GM21723 (cell line): ENCODE measurements around the gene NFATC4.
"Not testable (repeated sequence)": the region's sequence is repeated elsewhere in the genome, so short reads cannot be mapped to it uniquely, and the experiment has no call there.

Experiments
- ATAC-seq: cut with Tn5 transposase; IDR thresholded peaks from one replicate; pipeline ENCODE4 v1.9.1; 2021; ENCODE audit warnings: mild to moderate bottlenecking, moderate library complexity; ENCODE audit not compliant: unreplicated experiment

NFATC4 gene

DNA sequence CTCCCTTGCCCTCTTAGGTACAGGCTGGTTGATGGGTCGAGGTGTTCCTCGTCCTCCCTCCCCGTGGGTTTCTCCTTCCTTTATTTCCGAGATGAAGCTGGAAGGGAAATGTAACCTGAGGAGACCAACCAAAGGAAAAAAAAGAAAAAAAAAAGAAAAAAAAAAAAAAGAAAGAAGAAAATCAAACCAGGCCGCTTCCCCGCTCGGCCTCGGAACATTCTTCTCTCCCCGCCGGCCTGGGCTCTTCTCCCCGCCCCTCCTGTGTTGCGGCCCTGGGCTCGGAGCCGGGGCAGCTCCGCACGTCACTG, 1.6 kb upstream of the NFATC4 start:
- ATAC-seq, result peak; percentile 48

DNA sequence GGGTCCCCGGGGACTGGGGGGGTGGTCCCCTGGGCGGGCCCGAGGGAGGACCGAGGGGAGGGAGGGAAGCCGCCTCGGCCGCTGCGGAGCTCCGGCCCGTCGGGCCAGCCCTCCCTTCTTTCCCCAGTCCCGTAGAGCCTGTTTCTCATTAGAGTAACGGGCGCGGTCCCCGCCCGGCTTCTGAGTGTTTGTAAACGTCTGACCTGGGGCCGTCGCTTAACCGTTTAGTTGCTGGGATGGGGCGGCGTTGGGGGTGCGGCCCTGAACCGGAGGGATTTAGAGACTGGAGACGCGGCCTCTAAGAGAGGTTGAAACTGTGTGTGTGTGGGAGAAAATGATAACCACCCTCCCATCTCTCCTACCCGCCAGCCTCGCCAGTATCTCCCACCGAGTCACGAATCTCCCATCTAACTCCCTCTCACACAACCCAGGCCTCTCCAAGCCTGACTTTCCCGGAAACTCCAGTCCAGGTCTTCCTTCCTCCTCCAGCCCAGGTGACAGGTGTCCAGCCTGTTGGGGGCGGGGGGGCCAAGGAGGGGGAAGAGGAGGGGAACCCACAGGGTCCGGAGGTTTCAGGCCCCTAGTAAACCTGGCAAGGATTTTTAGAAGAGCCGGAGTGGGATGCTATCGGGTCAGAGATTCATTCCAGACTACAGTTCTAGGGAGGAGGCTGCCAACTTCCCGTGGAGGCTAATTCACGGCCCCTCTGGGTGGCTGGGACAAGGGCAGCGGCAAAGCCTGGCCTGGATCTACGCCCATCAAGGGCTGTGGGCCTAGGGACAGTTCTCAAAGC, 1.1 kb upstream of the NFATC4 start:
- ATAC-seq, result peak; percentile 45

DNA sequence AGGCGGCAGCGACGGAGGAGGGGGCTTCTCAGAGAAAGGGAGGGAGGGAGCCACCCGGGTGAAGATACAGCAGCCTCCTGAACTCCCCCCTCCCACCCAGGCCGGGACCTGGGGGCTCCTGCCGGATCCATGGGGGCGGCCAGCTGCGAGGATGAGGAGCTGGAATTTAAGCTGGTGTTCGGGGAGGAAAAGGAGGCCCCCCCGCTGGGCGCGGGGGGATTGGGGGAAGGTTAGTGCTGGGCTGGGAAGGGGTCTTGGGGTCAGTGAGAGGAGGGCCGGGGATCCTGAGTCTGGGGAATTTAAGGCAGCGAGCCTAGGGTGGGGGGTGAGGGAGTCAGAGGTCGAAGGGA, 203 bp downstream of the NFATC4 start:
- no peak for ATAC-seq

DNA sequence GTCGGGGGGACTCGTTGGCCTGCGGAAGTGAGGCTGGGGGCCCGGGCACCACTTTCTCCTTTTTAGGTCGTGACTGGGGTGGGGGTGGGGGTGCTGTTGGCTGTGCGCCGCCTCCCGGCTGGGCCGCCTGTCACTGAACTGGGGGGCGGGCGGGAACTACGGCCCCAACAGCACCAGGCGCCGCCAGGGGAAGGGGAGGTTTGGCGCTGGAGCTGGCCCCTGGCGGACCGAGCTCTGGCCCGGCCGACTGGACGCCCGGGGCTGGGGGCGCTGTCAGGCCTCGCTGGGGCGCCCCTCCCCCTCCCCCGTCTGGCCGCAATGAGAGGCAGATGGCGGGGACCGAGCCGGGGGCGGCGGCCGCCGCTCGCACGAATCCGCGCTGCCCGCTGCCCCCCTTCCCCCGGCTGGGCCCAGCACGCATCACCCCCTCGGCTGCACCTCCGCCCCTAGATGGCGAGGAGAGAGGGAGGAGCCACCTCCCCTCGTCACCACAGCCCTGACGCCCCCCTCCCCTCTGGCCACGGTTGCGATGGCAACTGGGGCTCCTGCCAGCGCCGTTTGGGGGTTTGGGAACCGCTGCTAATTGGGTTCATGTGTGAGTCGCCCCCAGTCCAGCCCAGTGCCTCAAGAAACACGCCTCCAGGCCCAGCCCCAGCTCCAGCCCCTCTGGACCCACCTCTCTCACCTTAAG, 723 bp downstream of the NFATC4 start:
- ATAC-seq, result no peak

DNA sequence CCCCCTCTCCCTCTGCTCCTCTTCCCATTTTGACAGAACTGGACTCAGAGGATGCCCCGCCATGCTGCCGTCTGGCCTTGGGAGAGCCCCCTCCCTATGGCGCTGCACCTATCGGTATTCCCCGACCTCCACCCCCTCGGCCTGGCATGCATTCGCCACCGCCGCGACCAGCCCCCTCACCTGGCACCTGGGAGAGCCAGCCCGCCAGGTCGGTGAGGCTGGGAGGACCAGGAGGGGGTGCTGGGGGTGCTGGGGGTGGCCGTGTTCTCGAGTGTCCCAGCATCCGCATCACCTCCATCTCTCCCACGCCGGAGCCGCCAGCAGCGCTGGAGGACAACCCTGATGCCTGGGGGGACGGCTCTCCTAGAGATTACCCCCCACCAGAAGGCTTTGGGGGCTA, 1.5 kb downstream of the NFATC4 start:
- ATAC-seq, result no peak

DNA sequence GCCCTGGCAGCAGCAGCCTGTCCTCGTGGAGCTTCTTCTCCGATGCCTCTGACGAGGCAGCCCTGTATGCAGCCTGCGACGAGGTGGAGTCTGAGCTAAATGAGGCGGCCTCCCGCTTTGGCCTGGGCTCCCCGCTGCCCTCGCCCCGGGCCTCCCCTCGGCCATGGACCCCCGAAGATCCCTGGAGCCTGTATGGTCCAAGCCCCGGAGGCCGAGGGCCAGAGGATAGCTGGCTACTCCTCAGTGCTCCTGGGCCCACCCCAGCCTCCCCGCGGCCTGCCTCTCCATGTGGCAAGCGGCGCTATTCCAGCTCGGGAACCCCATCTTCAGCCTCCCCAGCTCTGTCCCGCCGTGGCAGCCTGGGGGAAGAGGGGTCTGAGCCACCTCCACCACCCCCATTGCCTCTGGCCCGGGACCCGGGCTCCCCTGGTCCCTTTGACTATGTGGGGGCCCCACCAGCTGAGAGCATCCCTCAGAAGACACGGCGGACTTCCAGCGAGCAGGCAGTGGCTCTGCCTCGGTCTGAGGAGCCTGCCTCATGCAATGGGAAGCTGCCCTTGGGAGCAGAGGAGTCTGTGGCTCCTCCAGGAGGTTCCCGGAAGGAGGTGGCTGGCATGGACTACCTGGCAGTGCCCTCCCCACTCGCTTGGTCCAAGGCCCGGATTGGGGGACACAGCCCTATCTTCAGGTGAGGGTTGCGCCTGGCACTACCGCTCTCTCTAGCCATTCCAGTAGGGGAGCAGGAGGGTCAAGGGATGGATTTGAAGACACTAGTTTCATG, 2.1 kb downstream of the NFATC4 start:
- ATAC-seq, result no peak

DNA sequence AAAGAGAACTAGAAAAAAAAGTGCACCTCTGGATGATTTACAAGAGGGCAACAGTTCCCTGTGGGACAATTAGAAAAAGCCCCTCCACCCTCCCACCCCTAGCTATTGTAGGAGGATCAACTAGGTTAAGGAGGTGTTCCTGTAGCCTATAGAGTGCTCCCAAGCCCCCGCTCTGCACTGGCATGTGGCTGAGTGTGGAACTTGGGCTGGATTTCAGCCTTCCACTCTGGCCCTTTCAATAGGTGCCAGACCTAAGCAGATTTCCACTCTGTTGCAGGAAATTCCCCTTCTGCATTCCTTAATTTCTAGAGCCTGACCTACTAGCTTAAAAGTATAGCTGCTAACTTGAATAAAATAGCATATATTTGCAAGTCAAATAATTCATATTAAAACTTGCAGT, 2.8 kb downstream of the NFATC4 start:
- no peak for ATAC-seq

DNA sequence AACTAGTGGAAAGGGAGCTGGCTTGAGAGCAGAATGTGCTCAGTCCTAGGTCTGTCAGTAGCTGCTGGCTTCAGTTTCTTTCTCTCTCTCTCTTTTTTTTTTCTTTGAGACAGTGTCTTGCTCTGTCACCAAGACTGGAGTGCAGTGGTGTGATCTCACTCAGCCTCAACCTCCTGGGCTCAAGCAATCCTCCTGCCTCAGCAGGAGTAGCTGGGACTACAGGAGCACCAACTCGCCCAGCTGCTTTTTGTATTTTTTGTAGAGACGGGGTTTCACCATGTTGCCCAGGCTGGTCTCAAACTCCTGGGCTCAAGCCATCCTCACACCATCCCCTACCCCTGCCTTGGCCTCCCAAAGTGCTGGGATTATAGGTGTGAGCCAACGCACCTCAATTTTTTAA, 3.6 kb downstream of the NFATC4 start:
- not testable (repeated sequence) for ATAC-seq

DNA sequence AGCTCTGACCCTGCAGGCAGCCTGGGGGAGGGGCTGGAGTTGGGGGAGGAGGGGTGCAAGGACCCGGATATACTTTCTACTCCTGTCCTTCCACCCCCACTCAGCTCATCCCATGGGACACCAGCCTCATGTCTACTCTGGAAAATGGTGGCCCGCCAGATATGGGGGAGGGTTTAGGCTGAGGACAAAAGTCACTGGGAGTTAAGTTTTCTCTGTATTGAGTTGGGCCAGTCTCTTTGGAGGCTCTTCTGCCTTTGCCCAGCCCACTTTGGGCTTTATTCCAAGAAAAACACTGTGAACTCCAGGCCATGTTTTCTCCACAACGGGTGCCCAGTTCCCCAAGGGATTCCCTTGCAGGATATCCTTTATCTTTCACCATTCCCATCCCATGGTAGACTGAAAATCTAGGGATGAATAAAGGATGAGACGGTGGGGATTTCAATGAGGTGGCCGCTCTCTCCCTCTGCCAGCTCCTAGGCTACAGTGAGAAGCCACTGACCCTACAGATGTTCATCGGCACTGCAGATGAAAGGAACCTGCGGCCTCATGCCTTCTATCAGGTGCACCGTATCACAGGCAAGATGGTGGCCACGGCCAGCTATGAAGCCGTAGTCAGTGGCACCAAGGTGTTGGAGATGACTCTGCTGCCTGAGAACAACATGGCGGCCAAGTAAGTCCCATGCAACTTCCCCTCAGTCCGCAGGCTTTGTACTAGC, 4.9 kb downstream of the NFATC4 start:
- ATAC-seq, result no peak

DNA sequence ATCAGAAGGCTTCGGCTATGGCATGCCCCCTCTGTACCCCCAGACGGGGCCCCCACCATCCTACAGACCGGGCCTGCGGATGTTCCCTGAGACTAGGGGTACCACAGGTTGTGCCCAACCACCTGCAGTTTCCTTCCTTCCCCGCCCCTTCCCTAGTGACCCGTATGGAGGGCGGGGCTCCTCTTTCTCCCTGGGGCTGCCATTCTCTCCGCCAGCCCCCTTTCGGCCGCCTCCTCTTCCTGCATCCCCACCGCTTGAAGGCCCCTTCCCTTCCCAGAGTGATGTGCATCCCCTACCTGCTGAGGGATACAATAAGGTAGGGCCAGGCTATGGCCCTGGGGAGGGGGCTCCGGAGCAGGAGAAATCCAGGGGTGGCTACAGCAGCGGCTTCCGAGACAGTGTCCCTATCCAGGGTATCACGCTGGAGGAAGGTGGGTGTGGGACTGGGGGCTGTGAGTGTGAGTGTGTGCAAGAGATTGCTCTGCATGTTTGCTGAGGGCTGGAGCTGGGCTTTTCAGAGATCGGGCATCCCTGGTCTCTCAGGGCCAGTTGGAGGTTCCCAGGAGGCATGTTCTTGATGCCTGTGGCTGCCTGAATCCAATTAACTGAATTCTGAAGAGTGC, 8.6 kb downstream of the NFATC4 start:
- no peak for ATAC-seq

DNA sequence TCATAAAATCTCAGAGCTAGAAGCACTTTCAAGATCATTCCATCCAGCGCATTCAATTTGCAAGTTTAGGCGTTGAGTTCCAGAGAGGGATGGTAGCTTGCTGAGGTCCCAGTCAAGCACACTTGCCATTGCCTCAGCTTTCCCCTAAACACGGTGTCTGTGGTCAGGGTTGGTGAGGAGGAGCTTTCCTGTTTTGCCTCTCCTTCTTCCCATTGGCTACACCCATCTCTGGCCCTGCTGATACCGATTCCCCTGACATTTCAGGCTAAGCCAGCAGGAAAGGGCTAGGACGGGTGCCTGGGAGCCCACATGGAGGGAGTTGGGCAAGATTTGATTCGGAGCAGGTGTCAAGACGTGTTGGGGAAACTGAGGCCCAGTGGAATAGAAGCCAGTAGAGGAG, 9.1 kb downstream of the NFATC4 start:
- ATAC-seq, result no peak

DNA sequence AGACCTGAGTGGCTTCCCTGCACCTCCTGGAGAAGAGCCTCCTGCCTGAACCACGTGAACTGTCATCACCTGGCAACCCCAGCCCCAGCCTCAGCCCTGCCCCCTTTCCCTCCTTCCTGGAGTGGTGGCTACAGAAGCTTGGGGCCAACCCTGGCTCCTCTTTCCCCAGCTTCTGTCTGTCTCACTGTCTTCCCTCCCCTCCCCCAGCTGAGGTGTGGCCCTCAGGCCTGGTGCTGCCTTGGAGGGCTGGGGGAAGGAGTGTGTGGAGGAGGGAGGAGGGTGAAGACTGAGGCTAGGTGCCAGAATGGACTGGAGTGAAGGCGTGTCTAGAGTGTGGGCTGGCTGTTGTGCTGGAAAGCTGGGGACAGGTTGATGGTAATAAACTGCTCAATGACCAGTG, 9.7 kb downstream of the NFATC4 start:
- no peak for ATAC-seq

DNA sequence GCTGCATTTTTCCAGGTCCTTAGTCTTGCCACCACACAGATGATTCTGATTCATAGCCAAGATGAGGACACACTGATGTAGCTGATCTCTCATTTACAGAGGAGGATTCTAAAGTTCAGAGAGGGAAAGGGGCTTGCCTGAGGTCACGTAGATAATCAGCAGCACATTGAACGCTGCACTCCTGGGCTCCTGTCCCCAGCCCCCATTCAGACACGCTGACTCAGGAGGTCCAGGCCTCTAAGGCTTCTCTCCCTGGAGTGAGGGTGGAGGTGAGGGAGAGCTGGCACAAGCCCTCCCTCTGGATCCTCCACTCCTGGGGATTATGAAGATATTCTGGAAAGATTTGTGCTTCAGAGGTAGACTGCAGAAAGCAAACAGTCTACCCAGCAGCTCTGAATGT, 10.3 kb downstream of the NFATC4 start:
- ATAC-seq, result no peak

DNA sequence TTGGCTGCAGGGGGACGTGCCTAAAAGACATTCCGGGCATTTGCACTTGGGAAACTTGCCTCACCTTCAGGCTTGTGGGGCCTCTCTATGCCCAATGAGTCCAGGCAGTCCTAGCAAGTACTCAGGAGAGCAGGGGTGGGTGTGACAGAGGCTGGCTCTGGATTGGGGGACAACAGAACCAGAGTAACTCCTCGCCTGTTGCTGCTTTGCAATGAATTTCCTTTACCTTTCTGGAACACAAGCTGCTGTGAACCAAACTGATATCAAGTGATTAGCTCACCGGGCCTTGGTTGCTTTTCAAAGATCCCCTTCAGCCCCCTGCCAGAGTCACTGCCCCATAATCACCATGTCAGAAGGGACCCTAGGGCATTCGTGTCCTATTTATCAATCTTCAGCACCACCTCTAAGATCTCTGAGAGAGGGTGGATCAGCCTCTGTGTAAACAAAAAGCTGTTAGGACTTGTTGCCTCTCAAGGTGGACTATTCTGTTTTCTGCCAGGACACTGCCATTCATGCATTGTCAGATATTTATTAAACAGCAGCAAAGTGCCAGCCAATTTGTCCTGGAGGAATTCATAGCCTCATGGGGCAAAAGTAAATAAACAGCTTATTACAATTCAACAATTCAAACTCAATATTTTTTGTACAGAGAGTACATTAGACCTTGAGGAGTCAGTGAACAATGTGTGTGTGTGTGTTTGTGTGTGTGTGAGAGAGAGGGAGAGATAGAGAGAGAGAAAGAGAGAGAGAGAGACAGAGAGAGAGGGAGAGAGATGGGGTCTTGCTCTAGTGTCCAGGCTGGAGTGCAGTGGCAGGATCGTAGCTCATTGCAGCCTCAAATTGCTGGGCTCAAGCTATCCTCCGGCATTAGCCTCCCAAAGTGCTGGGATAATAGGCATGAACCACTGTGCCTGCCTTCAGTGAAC, 11.3 kb downstream of the NFATC4 start:
- ATAC-seq, result no peak

DNA sequence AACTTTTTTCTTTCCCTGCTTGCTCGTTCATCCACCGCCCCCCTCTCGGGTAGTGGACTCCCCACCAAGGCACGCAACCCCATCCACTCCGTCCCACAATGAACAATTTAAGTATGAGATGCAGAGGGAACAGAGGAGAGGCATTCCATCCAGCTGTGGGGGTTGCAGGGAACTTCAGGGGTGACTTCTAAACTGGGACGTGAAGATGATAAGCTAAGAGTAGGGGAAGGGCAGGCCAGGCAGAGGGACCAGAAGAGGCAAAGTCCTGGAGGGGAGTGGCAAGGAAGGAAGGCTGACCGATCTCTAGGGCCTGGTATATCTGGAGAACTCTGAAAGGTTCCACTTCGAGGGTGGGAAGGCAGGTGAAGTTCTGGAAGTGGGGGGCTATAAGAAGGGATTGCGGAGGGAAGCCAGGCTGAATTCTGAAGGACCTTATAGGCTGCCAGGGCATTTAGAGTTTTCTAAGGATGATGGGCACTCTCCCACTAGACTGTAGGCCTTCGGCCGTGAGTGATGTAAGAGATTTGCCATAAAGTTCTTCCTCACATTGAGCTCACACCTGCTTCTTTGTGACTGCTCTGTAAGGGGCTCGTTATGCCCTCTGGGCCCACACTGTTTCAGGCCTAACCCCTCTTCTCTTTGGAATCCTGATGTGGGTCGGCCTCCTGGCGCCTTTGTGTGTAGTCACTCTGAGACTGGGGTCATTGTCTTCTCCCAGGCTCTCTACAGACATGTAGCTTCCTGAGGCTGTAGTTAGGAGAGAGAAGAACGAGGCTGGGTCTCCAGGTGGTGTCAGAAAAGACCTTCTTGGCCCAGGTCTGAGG, 12.1 kb downstream of the NFATC4 start:
- ATAC-seq, result no peak

DNA sequence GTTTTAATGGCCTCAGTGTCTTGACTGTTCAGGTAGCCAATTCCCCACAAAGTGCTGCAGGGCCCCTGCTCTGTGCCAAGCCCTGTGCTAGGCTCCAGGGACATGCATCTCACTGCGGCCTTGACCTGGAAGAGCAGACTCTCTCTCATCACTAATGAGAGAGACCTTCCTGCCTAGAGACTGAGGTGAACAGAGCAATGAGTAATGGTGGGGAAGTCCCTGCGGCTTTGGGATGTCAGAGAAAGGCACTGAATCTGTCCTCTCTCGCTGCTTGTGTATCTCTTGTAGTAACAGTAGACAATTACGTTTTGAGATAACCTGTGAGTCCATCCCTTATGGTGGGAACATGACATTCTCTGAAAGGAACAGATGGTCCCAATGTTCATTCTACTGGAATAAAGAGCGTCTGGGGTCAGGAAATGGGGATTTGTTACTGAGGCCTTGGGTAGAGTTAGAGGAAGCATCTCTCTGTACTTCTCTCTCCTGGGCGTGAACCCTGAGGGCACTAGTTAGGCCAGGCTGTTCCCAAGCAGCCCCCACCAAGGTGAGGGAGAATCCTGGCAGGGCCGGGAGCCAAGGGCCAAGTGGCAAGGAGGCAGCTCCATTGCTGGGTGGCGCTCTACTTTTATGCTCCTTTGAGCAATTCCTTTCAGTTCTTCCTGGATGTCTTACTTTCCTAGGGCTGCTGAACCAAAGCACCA, 13.5 kb downstream of the NFATC4 start:
- no peak for ATAC-seq

DNA sequence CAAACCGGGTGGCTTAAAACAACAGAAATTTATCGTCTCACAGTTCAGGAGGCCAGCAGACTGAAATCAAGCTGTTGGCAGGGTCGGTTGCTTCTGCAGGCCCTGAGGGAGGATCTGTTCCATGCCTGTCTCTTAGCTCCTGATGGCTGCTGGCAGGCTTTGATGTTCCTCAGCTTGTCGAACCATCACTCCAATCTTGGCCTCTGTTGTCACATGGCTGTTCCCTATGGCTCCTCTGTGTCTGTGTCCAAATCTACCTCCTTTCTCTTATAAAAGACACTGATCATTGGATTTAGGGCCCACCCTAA, 14.0 kb downstream of the NFATC4 start:
- ATAC-seq, result no peak

DNA sequence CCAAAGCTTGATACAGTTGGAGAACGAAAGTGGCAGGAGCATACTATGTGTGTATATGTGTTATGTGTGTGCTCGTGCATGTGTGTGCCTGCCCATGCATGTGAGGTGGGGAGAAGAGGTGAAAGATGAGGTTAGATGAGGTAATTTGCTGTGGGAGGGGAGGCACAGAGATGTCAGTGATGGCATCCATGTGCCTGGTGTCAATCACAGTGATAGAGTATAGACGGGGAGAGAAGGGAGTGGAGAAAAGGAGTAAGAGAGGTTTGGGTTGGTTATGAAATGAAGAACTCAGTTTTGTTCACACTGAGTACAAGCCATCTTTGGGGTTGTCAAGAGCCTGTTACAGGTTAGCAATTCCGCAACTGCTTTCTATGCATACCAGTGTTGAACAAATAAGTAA, 16.2 kb downstream of the NFATC4 start:
- ATAC-seq, result no peak

DNA sequence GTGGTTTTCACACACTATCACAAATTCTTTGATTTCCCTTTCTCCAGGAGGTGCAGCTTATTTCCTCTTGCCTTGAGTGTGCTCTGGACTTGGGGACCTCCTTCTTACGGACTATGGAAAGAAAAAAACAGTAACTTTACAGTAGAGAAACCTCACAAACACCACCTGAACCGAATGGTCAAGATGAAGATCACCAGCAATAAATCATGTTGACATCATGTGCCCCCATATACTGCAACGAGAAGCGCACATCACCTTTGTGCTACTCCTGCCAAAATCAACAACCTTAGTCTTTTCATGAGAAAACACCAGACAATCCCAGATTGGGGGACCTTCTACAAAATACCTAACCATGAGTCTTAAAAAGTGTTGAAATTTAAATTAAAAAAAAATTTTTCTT, 17.5 kb downstream of the NFATC4 start:
- no peak for ATAC-seq
